ENCODE measurements around the gene SNX21.

Gene SNX21

GRCh38 chr20:45888681-45889080 is 55.1 kb downstream of the SNX21 start:
- no peak overlapping the region for H2BK5ac ChIP-seq (ENCODE audit: low read length)
- no peak overlapping the region for H2BK15ac ChIP-seq (replicated peaks; ENCODE audit: low read depth)
- WGBS (ENCODE audit: extremely low coverage, insufficient coverage, low lambda C conversion rate) = no CpG with 5 or more reads among the region's 3 CpGs
- no peak overlapping the region for H3K56ac ChIP-seq (ENCODE audit: low read length)
- H3K23ac ChIP-seq (ENCODE audit: low read length) = no peak overlapping the region
- no peak overlapping the region for H3K18ac ChIP-seq (ENCODE audit: low read length)
- no peak overlapping the region for H3K4ac ChIP-seq (ENCODE audit: low read depth, low read length)
- no peaks in the 10 kb centered on the region for H3K79me1 ChIP-seq (ENCODE audit: low read length)
- H3K4me1 ChIP-seq (ENCODE audit: control insufficient read depth, low read depth, low read length) = no peaks in the 10 kb centered on the region
- H3K9ac ChIP-seq (ENCODE audit: low read length) = no peak overlapping the region
- no peak overlapping the region for H4K5ac ChIP-seq (ENCODE audit: low read length)
- no peaks in the 10 kb centered on the region for H3K27me3 ChIP-seq (ENCODE audit: insufficient read depth, low read length, poor library complexity)
- H3K4me3 ChIP-seq (ENCODE audit: low read length) = no peak overlapping the region
- H3K79me2 ChIP-seq (ENCODE audit: control insufficient read depth, insufficient read depth, low read length) = no peaks in the 10 kb centered on the region
- H3K36me3 ChIP-seq (ENCODE audit: control insufficient read depth, insufficient read depth, low read length) = no peaks in the 10 kb centered on the region
- H2AK5ac ChIP-seq (ENCODE audit: low read length) = no peak overlapping the region
- H2BK120ac ChIP-seq (ENCODE audit: low read depth, low read length) = no peak overlapping the region
- no peak overlapping the region for H3K4me2 ChIP-seq (ENCODE audit: low read length)
- no peak overlapping the region for H4K8ac ChIP-seq (ENCODE audit: low read depth, low read length)
- H3K27ac ChIP-seq (ENCODE audit: low read depth, low read length) = no peak overlapping the region
- no peak for DNase-seq

GRCh38 chr20:45890077-45890984 is 56.7 kb downstream of the SNX21 start:
- H2BK120ac ChIP-seq (ENCODE audit: low read depth, low read length) = no peak overlapping the region
- H4K5ac ChIP-seq (ENCODE audit: low read length) = no peak overlapping the region
- no peaks in the 10 kb centered on the region for H3K36me3 ChIP-seq (ENCODE audit: control insufficient read depth, insufficient read depth, low read length)
- peak overlapping the region; percentile 5 for H3K18ac ChIP-seq (ENCODE audit: low read length)
- H3K4me1 ChIP-seq (ENCODE audit: control insufficient read depth, low read depth, low read length) = no peaks in the 10 kb centered on the region
- H3K9ac ChIP-seq (ENCODE audit: low read length) = peak overlapping the region; percentile 88
- no CpG with 5 or more reads among the region's 79 CpGs for WGBS (ENCODE audit: extremely low coverage, insufficient coverage, low lambda C conversion rate)
- H3K4me2 ChIP-seq (ENCODE audit: low read length) = peak overlapping the region; percentile 90
- H3K4me3 ChIP-seq (ENCODE audit: low read length) = peak overlapping the region; percentile 78
- peak overlapping the region; percentile 43 for H3K4ac ChIP-seq (ENCODE audit: low read depth, low read length)
- H4K8ac ChIP-seq (ENCODE audit: low read depth, low read length) = no peak overlapping the region
- H3K79me1 ChIP-seq (ENCODE audit: low read length) = no peaks in the 10 kb centered on the region
- H3K79me2 ChIP-seq (ENCODE audit: control insufficient read depth, insufficient read depth, low read length) = no peaks in the 10 kb centered on the region
- H3K27ac ChIP-seq (ENCODE audit: low read depth, low read length) = no peak overlapping the region
- DNase-seq = peak; percentile 90
- no peak overlapping the region for H2BK5ac ChIP-seq (ENCODE audit: low read length)
- H3K56ac ChIP-seq (ENCODE audit: low read length) = peak overlapping the region; percentile 96
- H3K23ac ChIP-seq (ENCODE audit: low read length) = peak overlapping the region; percentile 89
- H2AK5ac ChIP-seq (ENCODE audit: low read length) = no peak overlapping the region
- no peaks in the 10 kb centered on the region for H3K27me3 ChIP-seq (ENCODE audit: insufficient read depth, low read length, poor library complexity)
- H2BK15ac ChIP-seq (replicated peaks; ENCODE audit: low read depth) = no peak overlapping the region

DNA sequence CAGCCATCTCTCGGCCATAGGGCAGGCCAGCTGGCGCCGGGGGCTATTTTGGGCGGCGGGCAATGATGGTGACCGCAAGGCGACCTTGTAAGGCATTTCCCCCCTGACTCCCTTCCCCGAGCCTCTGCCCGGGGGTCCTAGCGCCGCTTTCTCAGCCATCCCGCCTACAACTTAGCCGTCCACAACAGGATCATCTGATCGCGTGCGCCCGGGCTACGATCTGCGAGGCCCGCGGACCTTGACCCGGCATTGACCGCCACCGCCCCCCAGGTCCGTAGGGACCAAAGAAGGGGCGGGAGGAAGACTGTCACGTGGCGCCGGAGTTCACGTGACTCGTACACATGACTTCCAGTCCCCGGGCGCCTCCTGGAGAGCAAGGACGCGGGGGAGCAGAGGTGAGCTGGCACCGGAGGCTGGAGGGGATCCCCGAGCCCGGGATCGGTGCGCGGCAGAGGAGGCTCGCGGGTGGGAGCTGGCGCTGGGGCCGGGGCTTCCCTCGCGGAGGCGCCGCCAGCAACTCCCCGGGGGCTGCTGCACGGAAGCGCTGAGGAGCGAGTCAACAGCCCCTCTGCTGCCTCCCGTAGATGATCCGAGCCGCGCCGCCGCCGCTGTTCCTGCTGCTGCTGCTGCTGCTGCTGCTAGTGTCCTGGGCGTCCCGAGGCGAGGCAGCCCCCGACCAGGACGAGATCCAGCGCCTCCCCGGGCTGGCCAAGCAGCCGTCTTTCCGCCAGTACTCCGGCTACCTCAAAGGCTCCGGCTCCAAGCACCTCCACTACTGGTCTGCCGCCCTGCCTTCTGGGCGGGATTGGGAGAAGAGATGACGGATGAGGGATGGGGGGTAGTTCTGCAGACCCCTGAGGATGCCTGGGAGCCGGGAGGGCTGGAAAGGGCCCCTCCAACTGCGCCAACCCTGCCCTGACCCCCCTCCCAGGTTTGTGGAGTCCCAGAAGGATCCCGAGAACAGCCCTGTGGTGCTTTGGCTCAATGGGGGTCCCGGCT is 57.7 kb downstream of the SNX21 start, which contains the start of the genes CTSA and NEURL2:
TSS of gene CTSA (plus strand) at position 351 of the 999 bp plus-strand sequence. CDS start at position 585, 234 bp downstream.
TSS of gene NEURL2 (minus strand) at position 224 of the 999 bp plus-strand sequence. CDS start at position 7, 217 bp downstream.
- no peak within 1 kb of the TSS for H3K27ac ChIP-seq (ENCODE audit: low read depth, low read length)
- no peaks in the 10 kb centered on the region for H3K79me1 ChIP-seq (ENCODE audit: low read length)
- H3K27me3 ChIP-seq (ENCODE audit: insufficient read depth, low read length, poor library complexity) = no peaks in the 10 kb centered on the region
- peak; percentile 95 for DNase-seq
- H3K36me3 ChIP-seq (ENCODE audit: control insufficient read depth, insufficient read depth, low read length) = no peaks in the 10 kb centered on the region
- no peak within 1 kb of the TSS for H2BK5ac ChIP-seq (ENCODE audit: low read length)
- no peak within 1 kb of the TSS for H2AK5ac ChIP-seq (ENCODE audit: low read length)
- peak within 1 kb of the TSS; percentile 89 for H3K23ac ChIP-seq (ENCODE audit: low read length)
- H3K18ac ChIP-seq (ENCODE audit: low read length) = peak within 1 kb of the TSS; percentile 5
- no peak within 1 kb of the TSS for H4K8ac ChIP-seq (ENCODE audit: low read depth, low read length)
- no peaks in the 10 kb centered on the region for H3K79me2 ChIP-seq (ENCODE audit: control insufficient read depth, insufficient read depth, low read length)
- no peak within 1 kb of the TSS for H2BK15ac ChIP-seq (replicated peaks; ENCODE audit: low read depth)
- H3K4me3 ChIP-seq (ENCODE audit: low read length) = peak within 1 kb of the TSS; percentile 78
- no peak within 1 kb of the TSS for H4K5ac ChIP-seq (ENCODE audit: low read length)
- peak within 1 kb of the TSS; percentile 88 for H3K9ac ChIP-seq (ENCODE audit: low read length)
- peak within 1 kb of the TSS; percentile 96 for H3K56ac ChIP-seq (ENCODE audit: low read length)
- no peak within 1 kb of the TSS for H2BK120ac ChIP-seq (ENCODE audit: low read depth, low read length)
- peak within 1 kb of the TSS; percentile 90 for H3K4me2 ChIP-seq (ENCODE audit: low read length)
- WGBS (ENCODE audit: extremely low coverage, insufficient coverage, low lambda C conversion rate) = no CpG with 5 or more reads among the region's 78 CpGs
- no peaks in the 10 kb centered on the region for H3K4me1 ChIP-seq (ENCODE audit: control insufficient read depth, low read depth, low read length)
- peak within 1 kb of the TSS; percentile 43 for H3K4ac ChIP-seq (ENCODE audit: low read depth, low read length)

- no peak overlapping the region for H2BK15ac ChIP-seq (replicated peaks; ENCODE audit: low read depth)
- H4K5ac ChIP-seq (ENCODE audit: low read length) = no peak overlapping the region
- no CpG with 5 or more reads among the region's 9 CpGs for WGBS (ENCODE audit: extremely low coverage, insufficient coverage, low lambda C conversion rate)
- no peaks in the 10 kb centered on the region for H3K4me1 ChIP-seq (ENCODE audit: control insufficient read depth, low read depth, low read length)
- no peak overlapping the region for H3K23ac ChIP-seq (ENCODE audit: low read length)
- no peak overlapping the region for H2BK5ac ChIP-seq (ENCODE audit: low read length)
- no peak overlapping the region for H2AK5ac ChIP-seq (ENCODE audit: low read length)
- H3K27ac ChIP-seq (ENCODE audit: low read depth, low read length) = no peak overlapping the region
- no peak overlapping the region for H3K56ac ChIP-seq (ENCODE audit: low read length)
- H4K8ac ChIP-seq (ENCODE audit: low read depth, low read length) = no peak overlapping the region
- H3K27me3 ChIP-seq (ENCODE audit: insufficient read depth, low read length, poor library complexity) = no peaks in the 10 kb centered on the region
- H3K4ac ChIP-seq (ENCODE audit: low read depth, low read length) = no peak overlapping the region
- DNase-seq = peak; percentile 55
- H3K79me1 ChIP-seq (ENCODE audit: low read length) = no peaks in the 10 kb centered on the region
- H3K9ac ChIP-seq (ENCODE audit: low read length) = no peak overlapping the region
- H2BK120ac ChIP-seq (ENCODE audit: low read depth, low read length) = no peak overlapping the region
- H3K79me2 ChIP-seq (ENCODE audit: control insufficient read depth, insufficient read depth, low read length) = no peaks in the 10 kb centered on the region
- H3K18ac ChIP-seq (ENCODE audit: low read length) = no peak overlapping the region
- H3K4me3 ChIP-seq (ENCODE audit: low read length) = no peak overlapping the region
- no peak overlapping the region for H3K4me2 ChIP-seq (ENCODE audit: low read length)
- no peaks in the 10 kb centered on the region for H3K36me3 ChIP-seq (ENCODE audit: control insufficient read depth, insufficient read depth, low read length)
These were observed 58.6 kb downstream of the SNX21 start for GRCh38 chr20:45892049-45892825.

All from mesendoderm (in vitro differentiated cells).